Body of pancreas (tissue), 4 donors: ENCODE results near the gene U2AF2.

Source experiments
- CTCF ChIP-seq, 7 experiments: fragments of 450-650 bp in 4 of 7; fragments of 200-600 bp in 3 of 7; sonication (generic) in 3 of 7; IDR thresholded peaks; one replicate each; pipeline ENCODE4 v1.5.1; 2016 to 2019; ENCODE audit warnings: antibody characterized with exemption in 7 of 7
- POLR2A ChIP-seq, 3 donors: fragments of 450-650 bp; IDR thresholded peaks; one replicate each; pipeline ENCODE4 v1.6.1; 2016; ENCODE audit warnings: antibody characterized with exemption in 3 of 3, mild to moderate bottlenecking in 2 of 3

- TF ChIP-seq CTCF (IDR thresholded peaks at IDR 0.05) (no peak), POLR2A (IDR thresholded peaks at IDR 0.05) (no peak)
Observed at GRCh38 chr19:55720801-55721200, 66.0 kb downstream of the U2AF2 start.
